Right lobe of liver (tissue), 4 donors: ENCODE results near the gene RALGAPA2.

Experiments
- POLR2A ChIP-seq: fragments of 450-650 bp; IDR thresholded peaks from one replicate; pipeline ENCODE4 v1.6.1; 2017; ENCODE audit warnings: antibody characterized with exemption, mild to moderate bottlenecking
- TF ChIP-seq, protein P1 (sequence below), 4 donors: fragments of 200-600 bp in 3 of 4; fragments of 450-650 bp in 1 of 4; IDR thresholded peaks; one replicate each; pipeline versions ENCODE4 v1.5.1 to v1.8.0; 2016 to 2022; ENCODE audit warnings: antibody characterized with exemption in 4 of 4, mild to moderate bottlenecking in 2 of 4
- donor health status: DM: no; HTN: no; CAD: no.
- donor health status: DM: no; HTN: no; CAD: no.
- donor health status: DM: no; HTN: yes; CAD: no.

DNA sequence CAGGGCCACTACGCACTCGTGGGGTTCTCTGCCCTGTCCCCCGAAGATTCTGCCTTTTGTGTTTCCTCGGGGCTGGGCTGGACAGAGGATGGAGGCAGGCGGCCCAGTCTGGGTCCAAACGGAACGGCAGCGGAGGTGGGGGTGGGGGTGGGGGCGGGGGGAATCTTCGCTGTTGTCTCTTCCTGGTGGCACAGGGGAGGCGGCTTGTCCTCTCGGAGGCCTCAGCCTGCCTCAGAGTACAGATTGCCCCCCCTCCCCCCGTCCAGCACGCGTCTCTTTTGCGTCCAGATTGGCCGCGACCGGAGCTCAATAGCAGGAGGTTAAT lies 345.9 kb downstream of the RALGAPA2 start:
- TF ChIP-seq, protein P1, sequence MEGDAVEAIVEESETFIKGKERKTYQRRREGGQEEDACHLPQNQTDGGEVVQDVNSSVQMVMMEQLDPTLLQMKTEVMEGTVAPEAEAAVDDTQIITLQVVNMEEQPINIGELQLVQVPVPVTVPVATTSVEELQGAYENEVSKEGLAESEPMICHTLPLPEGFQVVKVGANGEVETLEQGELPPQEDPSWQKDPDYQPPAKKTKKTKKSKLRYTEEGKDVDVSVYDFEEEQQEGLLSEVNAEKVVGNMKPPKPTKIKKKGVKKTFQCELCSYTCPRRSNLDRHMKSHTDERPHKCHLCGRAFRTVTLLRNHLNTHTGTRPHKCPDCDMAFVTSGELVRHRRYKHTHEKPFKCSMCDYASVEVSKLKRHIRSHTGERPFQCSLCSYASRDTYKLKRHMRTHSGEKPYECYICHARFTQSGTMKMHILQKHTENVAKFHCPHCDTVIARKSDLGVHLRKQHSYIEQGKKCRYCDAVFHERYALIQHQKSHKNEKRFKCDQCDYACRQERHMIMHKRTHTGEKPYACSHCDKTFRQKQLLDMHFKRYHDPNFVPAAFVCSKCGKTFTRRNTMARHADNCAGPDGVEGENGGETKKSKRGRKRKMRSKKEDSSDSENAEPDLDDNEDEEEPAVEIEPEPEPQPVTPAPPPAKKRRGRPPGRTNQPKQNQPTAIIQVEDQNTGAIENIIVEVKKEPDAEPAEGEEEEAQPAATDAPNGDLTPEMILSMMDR (IDR thresholded peaks at IDR 0.05): no peak
- no peak for TF ChIP-seq POLR2A
